Measurements from ENCODE around the gene RPRD1A. TPM values are rescaled to one million over a fixed set of nuclear protein-coding genes. Genes with fewer than 3 reads are reported as not detected.
"Not testable (repeated sequence)": the region's sequence is repeated elsewhere in the genome, so short reads cannot be mapped to it uniquely, and the experiment has no call there.

The RPRD1A gene, protein sequence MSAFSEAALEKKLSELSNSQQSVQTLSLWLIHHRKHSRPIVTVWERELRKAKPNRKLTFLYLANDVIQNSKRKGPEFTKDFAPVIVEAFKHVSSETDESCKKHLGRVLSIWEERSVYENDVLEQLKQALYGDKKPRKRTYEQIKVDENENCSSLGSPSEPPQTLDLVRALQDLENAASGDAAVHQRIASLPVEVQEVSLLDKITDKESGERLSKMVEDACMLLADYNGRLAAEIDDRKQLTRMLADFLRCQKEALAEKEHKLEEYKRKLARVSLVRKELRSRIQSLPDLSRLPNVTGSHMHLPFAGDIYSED
- total RNA-seq = 10 to 100 TPM; 24.7 to 25.1 TPM

DNA sequence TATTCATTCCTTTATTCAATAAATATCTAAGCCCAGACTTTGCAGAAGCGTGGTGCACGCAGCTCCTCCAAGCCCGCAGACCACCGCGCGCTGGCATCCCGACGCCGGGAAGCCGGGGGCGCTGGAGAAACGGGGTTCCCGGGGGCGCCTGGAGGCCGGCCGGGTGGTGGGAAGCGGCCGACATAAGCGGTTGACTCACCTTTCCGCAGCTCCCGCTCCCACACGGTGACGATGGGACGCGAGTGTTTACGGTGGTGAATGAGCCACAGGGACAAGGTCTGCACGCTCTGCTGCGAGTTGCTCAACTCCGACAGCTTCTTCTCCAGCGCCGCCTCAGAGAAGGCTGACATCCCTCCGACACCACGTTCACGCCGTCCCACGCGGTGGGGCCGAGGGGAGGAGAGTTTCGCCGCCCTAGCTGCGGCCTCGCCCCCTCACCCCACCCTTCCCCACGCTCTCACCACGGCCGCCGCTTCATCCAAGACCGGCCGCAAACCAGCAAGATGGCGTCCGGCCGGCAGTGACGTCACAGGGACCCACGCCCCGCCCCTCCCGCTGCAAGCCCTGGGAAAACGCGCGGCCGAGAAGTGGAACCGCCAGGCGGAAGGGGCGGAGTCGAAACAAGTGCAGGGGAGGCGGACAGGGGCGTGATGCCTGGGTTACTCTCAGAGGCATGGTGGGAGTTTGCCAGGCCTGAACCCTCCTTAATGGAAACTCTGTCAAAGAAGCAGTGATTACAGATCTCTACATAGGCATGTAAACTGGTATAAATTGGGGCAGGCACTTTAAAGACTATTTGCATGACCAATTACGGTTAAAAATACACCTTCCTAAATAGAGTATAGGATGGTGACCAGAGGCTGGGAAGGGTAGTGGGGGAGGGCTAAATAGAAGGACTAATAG lies at the start of gene RPRD1A:
TSS of gene RPRD1A (minus strand) at position 505 of the 903 bp plus-strand sequence. CDS start at position 350, 155 bp downstream.
- ChIA-PET POLR2A (interaction anchor here (0.8 to 2.0 kb wide), 2 partner anchors 61 to 95 kb away, joined by 7 to 8 read pairs; partner anchors contain the start of genes RMP24 and SLC39A6), CTCF (no interaction called here)

DNA sequence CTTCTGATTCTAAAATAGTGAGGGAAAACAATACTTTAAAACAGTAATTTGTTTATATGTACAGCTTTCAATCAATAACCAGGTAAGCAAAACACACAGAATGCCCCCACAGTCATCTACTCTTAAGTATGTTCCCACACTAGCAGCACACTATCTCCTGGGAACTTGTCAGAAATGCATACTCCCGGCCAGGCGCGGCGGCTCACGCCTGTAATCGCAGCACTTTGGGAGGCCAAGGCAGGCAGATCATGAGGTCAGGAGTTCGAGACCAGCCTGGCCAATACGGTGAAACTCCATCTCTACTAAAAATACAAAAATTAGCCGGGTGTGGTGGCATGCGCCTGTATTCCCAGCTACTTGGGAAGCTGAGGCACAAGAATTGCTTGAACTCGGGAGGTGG lies 49.4 kb upstream of the RPRD1A start:
- POLR2A ChIA-PET, CTCF ChIA-PET: not testable (repeated sequence)

DNA sequence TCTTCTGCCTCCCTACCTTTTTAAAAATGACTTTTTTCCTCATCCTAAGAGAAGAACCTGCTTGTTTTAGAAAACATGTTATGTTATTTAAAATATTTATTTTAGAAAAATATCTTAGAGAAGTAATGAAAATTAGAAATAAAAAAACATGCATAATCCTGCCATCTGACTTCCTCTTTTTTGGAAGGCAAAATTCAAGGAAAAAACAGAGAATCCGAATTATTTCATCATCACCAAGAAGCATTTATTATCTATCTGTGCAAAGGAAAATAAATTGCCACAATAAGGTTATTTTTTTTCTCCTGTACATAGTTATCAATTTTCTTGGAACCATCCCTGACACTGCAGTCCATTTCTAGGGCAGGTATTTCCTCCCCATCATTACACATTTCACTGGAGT lies 47.4 kb upstream of the RPRD1A start:
- POLR2A ChIA-PET = no interaction called here
- CTCF ChIA-PET = no interaction called here

DNA sequence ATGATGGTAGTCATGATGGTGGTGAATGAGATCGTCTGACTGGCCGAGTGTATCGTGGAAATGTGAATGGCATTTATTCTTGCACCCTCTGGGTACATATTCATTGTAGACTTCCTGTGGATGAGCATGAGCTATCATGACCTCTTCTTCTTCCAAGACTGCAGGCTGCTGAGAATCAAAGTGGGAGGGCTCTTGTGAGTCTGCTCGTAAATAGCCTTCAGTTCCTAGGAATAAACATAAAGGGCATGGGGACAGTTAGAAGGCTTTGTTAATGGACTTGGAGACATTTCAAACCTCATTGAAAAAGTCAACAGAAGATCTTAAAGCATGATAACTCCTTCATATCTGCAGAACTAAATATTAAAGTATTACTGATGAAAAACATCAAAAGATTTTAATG lies 46.9 kb upstream of the RPRD1A start:
- POLR2A ChIA-PET = no interaction called here
- CTCF ChIA-PET = no interaction called here

DNA sequence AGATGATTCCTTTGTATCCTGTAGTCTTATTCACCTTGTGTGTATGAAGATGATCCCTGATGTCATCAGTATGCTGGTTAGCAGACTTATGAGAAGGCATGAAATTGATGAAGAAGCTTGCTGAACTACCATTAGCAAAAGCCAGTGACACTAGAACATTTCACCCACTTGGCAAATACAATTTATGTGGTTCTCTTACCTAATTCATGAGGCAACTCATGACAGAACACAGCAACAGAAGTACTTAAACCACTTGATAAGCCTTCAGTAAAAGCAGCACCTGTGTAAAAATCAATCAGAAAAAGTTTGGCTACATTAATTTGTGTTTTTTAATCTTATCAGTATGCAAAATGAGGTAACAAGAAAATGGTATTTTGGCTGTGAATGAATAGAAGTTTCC lies 44.9 kb upstream of the RPRD1A start:
- ChIA-PET POLR2A (no interaction called here), CTCF (no interaction called here)

DNA sequence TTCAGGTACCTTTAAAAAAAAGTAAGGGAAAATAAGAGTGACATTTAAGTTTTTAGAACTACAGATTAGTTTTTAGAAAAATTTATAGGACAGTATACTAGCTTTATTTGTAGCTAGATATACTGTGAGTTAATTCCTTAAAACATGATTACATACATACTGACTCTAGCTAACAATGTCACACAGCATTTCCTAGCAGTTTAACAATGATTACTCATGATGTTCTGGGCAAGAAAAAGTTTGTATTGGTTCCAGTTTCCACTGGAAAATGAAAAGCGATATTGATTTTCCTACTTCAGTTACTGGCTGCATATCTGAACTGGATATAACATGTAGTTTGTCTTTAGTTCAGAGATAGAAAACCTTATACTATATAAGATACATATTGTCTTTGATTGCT lies 42.4 kb upstream of the RPRD1A start:
- ChIA-PET CTCF (no interaction called here), POLR2A (no interaction called here)

DNA sequence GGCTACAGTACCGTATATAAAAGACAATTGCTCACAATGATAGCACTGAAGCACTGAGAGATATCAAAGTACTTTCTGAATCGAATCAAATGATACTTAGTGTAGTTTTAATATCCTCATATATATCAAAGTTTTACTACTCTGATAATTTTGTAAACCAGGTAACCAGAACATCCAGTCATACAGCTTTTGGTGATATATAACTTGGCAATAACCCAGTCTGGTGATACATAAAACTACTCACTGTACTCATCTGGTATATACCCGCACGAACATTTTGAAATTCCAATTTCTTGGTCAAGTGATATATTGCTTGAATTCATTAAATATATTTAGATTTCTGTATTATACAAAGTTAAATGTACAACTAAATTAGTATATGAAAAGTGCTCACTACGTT lies 41.2 kb upstream of the RPRD1A start:
- ChIA-PET POLR2A (no interaction called here), CTCF (no interaction called here)

DNA sequence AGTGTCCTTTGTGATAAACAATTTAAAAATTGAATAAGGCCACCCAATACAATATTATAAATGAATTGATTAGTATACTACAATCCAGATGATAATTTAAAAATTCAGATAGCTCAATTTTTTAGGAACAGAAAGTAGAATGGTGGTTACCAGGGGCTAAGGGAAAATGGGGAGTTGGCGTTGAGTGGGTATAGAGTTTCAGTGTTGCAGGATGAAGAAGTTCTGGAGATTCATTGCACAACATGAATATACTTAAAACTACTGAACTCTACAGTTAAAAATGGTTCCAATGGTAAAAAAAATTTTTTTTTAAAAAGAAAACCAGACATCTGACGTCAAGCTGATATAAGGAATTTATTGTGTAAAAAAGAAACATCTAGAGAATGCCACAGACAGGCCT lies 40.8 kb upstream of the RPRD1A start:
- ChIA-PET POLR2A (no interaction called here), CTCF (interaction anchor here (0.6 to 0.7 kb wide), 2 partner anchors 12 to 43 kb away, joined by 3 to 4 read pairs; no protein-coding TSS in a partner anchor)

DNA sequence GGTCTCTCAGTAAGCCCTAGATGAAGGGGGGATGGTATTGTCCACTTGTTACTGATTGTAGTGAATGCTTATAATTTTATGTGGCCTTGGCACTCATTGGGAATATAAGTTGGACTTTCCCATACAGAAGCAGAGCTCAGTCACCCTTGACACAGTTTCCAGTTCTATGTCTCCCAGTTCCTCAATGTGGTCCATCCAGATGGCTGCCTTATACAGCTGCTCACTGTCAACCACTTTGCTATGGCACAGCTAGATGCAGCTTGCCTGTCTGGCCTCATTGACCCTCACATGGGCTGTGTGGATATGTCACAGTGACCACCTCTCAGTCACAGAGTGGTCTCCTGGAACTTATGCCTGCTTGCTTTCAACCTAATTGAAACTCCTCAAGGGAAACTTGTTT lies 40.1 kb upstream of the RPRD1A start:
- ChIA-PET POLR2A (no interaction called here), CTCF (interaction anchor here (0.6 to 0.7 kb wide), 2 partner anchors 13 to 42 kb away, joined by 3 to 4 read pairs; no protein-coding TSS in a partner anchor)

DNA sequence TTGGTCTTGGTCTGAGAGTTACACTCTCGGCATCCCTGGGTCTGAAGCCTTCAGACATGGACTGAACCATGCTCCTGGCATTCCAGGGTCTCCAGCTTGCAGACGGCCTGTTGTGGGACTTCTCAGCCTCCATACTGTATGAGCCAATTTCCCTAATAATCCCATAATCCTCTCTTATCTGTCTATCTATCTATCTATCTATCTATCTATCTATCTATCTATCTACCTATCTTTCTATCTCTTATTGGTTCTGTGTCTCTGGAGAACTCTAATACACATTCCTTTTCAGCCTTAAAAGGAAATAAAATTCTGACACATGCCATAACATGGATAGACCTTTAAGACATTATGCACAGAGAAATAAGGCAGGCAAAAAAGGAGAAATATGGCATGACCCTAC lies 37.4 kb upstream of the RPRD1A start:
- CTCF ChIA-PET = no interaction called here

DNA sequence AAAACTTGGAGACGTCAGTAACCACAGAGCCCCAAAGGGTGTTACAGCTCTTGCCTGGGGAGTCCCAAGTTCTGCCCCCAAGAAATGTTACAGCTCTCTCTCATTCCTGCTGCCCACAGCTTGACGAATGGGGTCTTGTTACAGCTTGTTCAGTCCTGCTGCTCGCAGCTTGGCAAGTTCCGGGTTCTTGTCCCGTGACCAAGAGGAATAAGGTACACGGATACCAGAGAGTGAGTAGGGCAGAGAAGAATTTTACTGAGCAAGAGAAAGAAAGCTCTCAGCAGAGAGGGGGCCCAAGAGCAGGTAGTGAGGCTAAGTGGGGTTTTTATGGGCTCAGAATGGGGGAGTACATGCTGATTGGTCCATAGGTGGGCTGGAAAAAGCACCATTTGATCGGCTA lies 34.6 kb upstream of the RPRD1A start:
- ChIA-PET CTCF (interaction anchor here (0.6 kb wide), 1 partner anchor 83 kb away, joined by 4 read pairs; no protein-coding TSS in a partner anchor), POLR2A (no interaction called here)

More for the DNA sequence above, 37.4 kb upstream of the RPRD1A start:
- POLR2A ChIA-PET = no interaction called here

DNA sequence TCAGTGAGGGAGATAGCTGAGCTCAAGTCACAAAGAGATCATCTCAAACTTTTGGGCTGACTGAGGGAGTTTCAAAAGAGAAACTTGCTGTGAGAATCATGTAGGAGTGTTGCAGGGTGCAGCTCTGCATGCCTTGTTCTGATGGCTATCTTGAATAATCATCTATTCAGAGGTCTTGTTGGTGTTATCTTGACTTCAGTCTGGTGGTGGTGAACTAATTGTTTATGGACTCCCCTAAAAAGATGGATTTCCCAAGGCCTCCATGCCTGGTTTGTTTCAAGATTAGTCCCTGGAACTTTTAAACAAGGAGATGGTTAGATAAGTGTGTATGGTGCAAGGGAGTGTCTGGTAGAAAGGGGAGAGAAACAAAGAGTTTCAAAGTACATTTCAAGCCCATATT lies 32.0 kb upstream of the RPRD1A start:
- POLR2A ChIA-PET = no interaction called here
- CTCF ChIA-PET = interaction anchor here (0.7 to 1.5 kb wide), 4 partner anchors 14 to 673 kb away, joined by 3 to 6 read pairs (median 5); no protein-coding TSS in a partner anchor

DNA sequence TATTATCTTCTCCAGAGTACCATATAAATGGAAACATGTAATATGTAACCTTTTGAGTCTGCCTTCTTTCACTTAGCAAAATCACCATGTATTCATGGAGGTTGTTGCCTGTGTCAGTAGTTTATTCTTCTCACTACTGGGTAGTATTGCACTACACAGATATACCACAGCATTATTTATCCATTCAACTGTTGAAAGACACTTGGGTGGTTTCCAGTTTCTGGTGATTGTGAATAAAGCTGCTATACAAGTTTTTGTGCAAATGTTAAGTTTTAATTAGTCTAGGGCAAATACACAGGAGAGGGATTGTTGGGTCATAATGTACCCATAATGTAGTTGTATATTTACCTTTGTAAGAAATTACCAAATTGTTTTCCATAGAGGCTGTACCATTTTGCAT lies 29.6 kb upstream of the RPRD1A start:
- ChIA-PET CTCF (interaction anchor here (2.4 kb wide), 1 partner anchor 187 kb away, joined by 9 read pairs; no protein-coding TSS in a partner anchor), POLR2A (no interaction called here)

DNA sequence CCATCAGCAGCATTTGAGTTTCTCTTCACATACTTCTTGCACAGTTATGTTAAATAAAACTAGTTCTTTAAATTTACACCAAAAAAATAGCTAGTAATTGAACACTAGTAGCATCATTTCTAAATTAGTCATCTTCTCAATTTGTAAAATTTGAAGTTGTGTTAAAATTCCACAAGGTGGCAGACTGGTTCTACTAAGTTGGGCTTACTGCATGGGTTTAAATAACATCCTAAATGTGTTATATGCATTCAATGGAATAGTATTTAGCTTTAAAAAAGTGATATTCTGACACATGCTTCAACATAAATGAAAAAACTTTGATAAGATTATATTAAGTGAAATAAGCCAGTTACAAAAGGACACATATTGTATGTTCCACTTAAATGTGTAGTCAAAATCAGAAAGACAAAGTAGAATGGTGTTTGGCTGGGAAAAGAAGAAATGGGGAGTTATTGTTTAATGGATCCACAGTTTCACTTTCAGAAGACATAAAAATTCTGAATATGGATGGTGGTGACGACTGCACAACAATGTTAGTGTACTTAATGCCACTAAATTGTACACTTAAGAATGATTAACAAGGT lies 28.7 kb upstream of the RPRD1A start:
- ChIA-PET CTCF (interaction anchor here (0.8 to 2.4 kb wide), 7 partner anchors 10 to 188 kb away, joined by 3 to 9 read pairs (median 4); partner anchors contain the start of genes ELP2 and SLC39A6), POLR2A (no interaction called here)

DNA sequence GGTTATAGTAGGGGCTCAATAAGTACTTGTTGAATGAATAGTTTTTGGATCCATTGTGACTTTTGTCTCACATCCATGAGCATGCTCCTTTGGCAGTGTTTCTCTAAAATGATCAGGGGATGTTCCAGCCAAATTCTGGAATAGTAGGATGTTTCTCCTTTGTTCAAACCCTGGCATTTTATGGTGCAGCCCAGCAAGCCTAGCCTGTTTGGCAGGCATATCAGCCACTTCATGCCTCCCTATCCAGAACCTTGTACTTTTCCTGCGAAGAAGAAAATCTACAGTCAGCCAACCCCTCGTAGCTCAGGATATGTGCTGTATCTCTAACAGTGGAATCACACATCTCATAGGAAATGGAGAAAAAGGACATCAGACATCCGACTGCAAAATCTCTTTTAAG lies 27.1 kb upstream of the RPRD1A start:
- ChIA-PET POLR2A (no interaction called here), CTCF (no interaction called here)

DNA sequence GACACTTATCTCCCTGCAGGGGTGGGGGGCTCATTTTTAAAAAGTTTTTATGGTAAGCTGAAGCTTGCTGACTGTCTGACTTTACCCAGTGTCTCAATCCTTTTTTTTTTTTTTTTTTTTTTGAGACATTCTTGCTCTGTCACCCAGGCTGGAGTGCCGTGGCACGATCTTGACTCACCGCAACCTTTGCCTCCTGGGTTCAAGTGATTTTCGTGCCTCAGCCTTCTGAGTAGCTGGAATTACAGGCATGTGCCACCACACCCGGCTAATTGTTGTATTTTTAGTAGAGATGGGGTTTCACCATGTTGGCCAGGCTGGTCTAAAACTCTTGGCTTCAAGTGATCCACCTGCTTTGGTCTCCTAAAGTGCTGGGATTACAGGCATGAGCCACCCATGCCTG lies 24.8 kb upstream of the RPRD1A start:
- POLR2A ChIA-PET, CTCF ChIA-PET: not testable (repeated sequence)

DNA sequence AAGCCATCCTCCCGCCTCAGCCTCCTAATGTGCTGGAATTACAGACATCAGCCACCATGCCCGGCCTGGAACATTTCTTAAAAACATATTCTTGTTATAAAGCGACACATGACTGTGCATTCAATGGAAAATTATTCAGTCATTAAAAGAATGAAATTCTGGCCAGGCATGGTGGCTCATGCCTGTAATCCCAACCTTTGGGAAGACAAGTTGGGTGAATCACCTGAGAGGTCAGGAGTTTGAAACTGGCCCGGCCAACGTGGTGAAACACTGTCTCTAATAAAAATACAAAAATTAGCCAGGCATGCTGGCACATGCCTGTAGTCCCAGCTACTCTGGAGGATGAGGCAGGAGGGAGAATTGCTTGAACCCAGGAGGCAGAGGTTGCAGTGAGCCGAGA lies 21.6 kb upstream of the RPRD1A start:
- CTCF ChIA-PET = no interaction called here
- POLR2A ChIA-PET = no interaction called here

DNA sequence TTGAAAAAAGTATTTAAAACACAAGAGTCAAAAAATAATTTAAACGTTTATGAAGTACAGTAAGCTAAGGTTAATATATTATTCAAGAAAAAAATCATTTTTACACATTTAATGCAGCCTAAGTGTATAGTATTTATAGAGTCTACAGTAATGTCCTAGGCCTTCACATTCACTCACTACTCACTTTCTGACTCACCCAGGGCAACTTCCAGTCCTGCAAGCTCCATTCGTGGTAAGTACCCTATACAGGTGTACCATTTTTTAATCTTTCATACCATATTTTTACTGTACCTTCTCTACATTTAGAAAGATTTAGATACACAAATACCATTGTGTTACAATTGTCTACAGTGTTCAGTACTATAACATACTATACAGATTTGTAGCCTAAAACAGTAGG lies 20.9 kb upstream of the RPRD1A start:
- CTCF ChIA-PET = no interaction called here
- POLR2A ChIA-PET = no interaction called here

DNA sequence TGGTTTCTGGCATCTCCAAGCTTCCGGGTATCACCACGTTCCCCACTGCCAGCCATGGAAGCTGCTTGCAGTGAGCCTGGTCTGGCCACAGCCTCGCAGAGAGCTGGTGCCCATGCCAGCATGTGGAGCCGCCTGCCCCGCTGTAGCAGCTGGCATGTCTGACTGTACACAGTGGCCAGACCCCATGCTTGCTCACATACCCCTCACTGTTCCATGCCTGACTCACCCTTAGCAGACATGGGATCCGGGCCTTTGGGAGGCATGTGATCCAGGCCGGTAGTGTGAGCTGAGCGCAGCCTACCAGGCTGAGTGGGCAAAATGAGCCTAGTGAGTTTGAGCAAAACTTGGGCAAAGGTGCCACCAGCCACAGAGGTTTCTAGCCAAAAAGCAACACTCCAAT lies 18.8 kb upstream of the RPRD1A start:
- ChIA-PET CTCF (interaction anchor here (0.9 kb wide), 1 partner anchor 10 kb away, joined by 4 read pairs; no protein-coding TSS in a partner anchor), POLR2A (no interaction called here)

DNA sequence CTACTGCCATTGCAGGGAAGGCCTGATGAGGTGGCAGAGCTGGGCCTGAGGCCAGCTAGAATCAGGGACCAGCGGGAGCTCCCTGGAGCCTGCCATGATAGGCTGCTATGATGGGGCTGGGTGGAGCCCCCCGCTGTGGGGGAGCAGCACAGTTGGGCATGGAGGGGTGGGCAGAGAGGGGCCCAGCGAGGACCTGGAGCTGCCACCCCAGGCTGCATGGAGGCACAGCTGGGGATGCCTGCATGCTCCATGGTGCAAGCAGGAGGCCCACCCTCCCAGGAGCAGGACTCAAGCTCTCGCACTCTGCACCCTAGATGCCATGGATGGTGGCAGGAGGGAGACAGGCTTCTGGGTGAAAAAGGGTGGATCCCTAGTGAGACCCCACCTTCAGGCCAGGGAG lies 17.8 kb upstream of the RPRD1A start:
- ChIA-PET CTCF (interaction anchor here (0.7 to 1.2 kb wide), 3 partner anchors 11 to 67 kb away, joined by 3 to 4 read pairs (median 3); no protein-coding TSS in a partner anchor), POLR2A (no interaction called here)

Measured in activated CD8-positive, alpha-beta memory T cell treated with anti-CD3 and anti-CD28 coated beads for 36 hours (primary cell).